ENCODE measurements around the gene DOCK1.

The DOCK1 gene

DNA sequence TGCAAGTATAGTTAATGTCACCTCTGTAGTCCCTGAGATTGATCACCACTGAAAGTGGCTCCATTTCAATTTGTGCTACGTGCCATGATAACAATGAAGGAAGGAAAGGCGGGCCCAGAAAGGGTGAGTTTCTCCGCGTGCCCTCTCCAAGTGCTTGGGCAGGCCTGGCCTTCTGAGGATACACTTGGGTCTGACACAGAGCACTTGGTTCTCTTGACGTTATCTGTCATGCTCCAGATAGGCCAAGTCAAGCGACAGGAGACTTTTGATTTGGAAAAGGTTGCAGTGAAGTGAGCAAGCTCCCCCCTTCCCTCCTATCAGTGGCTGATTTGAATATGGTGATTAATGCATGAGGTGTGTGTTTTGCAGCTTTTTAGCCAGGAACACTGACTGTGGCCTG, 452.0 kb downstream of the DOCK1 start:
- H3K9me3 ChIP-seq = no peaks in the 10 kb centered on the region
- H3K36me3 ChIP-seq = no peaks in the 10 kb centered on the region
- H3K27ac ChIP-seq = no peak overlapping the region
- H3K4me1 ChIP-seq (ENCODE audit: control insufficient read depth in 1 of 2, insufficient read depth in 1 of 2, low read depth in 1 of 2, low read length in 1 of 2) = peaks cover 12% of the 10 kb centered on the region in 2 experiments
- H3K4me3 ChIP-seq (ENCODE audit: low read depth in 1 of 2, low read length in 1 of 2) = no peak overlapping the region
- TF ChIP-seq, protein P1, sequence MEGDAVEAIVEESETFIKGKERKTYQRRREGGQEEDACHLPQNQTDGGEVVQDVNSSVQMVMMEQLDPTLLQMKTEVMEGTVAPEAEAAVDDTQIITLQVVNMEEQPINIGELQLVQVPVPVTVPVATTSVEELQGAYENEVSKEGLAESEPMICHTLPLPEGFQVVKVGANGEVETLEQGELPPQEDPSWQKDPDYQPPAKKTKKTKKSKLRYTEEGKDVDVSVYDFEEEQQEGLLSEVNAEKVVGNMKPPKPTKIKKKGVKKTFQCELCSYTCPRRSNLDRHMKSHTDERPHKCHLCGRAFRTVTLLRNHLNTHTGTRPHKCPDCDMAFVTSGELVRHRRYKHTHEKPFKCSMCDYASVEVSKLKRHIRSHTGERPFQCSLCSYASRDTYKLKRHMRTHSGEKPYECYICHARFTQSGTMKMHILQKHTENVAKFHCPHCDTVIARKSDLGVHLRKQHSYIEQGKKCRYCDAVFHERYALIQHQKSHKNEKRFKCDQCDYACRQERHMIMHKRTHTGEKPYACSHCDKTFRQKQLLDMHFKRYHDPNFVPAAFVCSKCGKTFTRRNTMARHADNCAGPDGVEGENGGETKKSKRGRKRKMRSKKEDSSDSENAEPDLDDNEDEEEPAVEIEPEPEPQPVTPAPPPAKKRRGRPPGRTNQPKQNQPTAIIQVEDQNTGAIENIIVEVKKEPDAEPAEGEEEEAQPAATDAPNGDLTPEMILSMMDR (IDR thresholded peaks at IDR 0.05) = no peak
- H3K27me3 ChIP-seq = peaks cover 8% of the 10 kb centered on the region

DNA sequence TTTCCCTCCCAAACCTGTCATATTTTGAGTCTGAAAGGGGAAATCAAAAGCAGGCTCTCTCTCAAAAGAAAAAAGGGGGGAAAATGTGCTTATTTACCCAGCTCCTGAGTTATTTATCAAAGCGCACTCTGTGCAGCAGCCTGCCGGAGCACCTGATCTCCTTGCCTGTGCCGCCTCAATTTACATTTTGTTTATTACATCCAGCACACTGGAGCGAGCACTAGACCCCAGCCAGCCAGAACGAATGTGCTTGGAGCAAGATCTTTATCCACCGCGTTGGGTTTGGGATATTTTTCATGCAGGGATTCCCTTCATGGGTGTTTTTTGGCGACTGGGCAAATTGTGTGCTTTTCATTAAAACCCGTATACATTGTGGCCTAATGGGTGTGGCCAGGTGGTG, 453.1 kb downstream of the DOCK1 start:
- TF ChIP-seq, protein P1 (IDR thresholded peaks at IDR 0.05) = no peak

GRCh38 chr10:127364034-127364433, 458.8 kb downstream of the DOCK1 start:
- TF ChIP-seq, protein P1 (IDR thresholded peaks at IDR 0.05) = no peak
- H3K27me3 ChIP-seq = peaks cover 8% of the 10 kb centered on the region
- no peaks in the 10 kb centered on the region for H3K9me3 ChIP-seq
- no peaks in the 10 kb centered on the region for H3K36me3 ChIP-seq
- H3K27ac ChIP-seq = no peak overlapping the region
- no peak overlapping the region for H3K4me3 ChIP-seq (ENCODE audit: low read depth in 1 of 2, low read length in 1 of 2)
- no peaks in the 10 kb centered on the region for H3K4me1 ChIP-seq (ENCODE audit: control insufficient read depth in 1 of 2, insufficient read depth in 1 of 2, low read depth in 1 of 2, low read length in 1 of 2)

More for the DNA sequence above, 453.1 kb downstream of the DOCK1 start:
- Histone ChIP-seq H3K9me3 (no peaks in the 10 kb centered on the region), H3K27ac (no peak overlapping the region), H3K36me3 (no peaks in the 10 kb centered on the region), H3K27me3 (peaks cover 8% of the 10 kb centered on the region), H3K4me1 (ENCODE audit: control insufficient read depth in 1 of 2, insufficient read depth in 1 of 2, low read depth in 1 of 2, low read length in 1 of 2) (peaks cover 12% of the 10 kb centered on the region in 2 experiments), H3K4me3 (ENCODE audit: low read depth in 1 of 2, low read length in 1 of 2) (no peak overlapping the region)

GRCh38 chr10:127368101-127368500, 462.9 kb downstream of the DOCK1 start:
- Histone ChIP-seq H3K27me3 (no peaks in the 10 kb centered on the region), H3K4me3 (ENCODE audit: low read depth in 1 of 2, low read length in 1 of 2) (no peak overlapping the region), H3K9me3 (no peaks in the 10 kb centered on the region), H3K27ac (no peak overlapping the region), H3K4me1 (ENCODE audit: control insufficient read depth in 1 of 2, insufficient read depth in 1 of 2, low read depth in 1 of 2, low read length in 1 of 2) (no peaks in the 10 kb centered on the region), H3K36me3 (no peaks in the 10 kb centered on the region)
- TF ChIP-seq, protein P1 (IDR thresholded peaks at IDR 0.05) = no peak

GRCh38 chr10:127368929-127369328, 463.7 kb downstream of the DOCK1 start:
- TF ChIP-seq, protein P1 (IDR thresholded peaks at IDR 0.05) = no peak
- Histone ChIP-seq H3K27ac (no peak overlapping the region), H3K36me3 (no peaks in the 10 kb centered on the region), H3K27me3 (no peaks in the 10 kb centered on the region), H3K4me1 (ENCODE audit: control insufficient read depth in 1 of 2, insufficient read depth in 1 of 2, low read depth in 1 of 2, low read length in 1 of 2) (no peaks in the 10 kb centered on the region), H3K4me3 (ENCODE audit: low read depth in 1 of 2, low read length in 1 of 2) (no peak overlapping the region), H3K9me3 (no peaks in the 10 kb centered on the region)

DNA sequence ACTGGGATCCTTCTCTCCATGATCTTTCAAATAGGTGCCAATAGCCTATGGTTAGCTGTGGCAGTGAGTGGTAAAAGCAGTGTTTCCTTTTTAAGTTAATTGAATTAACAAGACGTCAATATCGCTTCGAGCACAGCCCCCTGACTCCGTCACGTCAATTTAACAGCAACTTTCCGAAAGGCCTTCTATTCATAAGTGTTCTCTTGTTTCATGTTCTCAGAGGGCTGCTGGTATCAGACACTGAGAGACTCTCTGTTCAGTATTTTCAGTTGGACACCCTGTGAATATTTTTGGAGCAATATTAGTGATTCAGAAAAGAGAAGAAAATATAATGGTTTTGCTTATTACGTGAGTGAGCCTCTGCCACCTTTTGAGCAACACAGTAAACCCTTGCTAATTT, 465.4 kb downstream of the DOCK1 start:
- TF ChIP-seq, protein P1 (IDR thresholded peaks at IDR 0.05) = no peak

More for the DNA sequence above, 465.4 kb downstream of the DOCK1 start:
- Histone ChIP-seq H3K27ac (no peak overlapping the region), H3K27me3 (no peaks in the 10 kb centered on the region), H3K9me3 (no peaks in the 10 kb centered on the region), H3K4me3 (ENCODE audit: low read depth in 1 of 2, low read length in 1 of 2) (no peak overlapping the region), H3K36me3 (no peaks in the 10 kb centered on the region), H3K4me1 (ENCODE audit: control insufficient read depth in 1 of 2, insufficient read depth in 1 of 2, low read depth in 1 of 2, low read length in 1 of 2) (no peaks in the 10 kb centered on the region)
